Bronchus fibroblast of lung (primary cell): Measurements from ENCODE around the gene FAM83D. TPM values are rescaled to one million over a fixed set of nuclear protein-coding genes. Genes with fewer than 3 reads are reported as not detected.

ENCODE experiments used
- total RNA-seq: library from RNA; depleted of rRNA; stranded (reverse); fragments of >200 nt; gene quantifications from 2 replicates; pipeline ENCODE4 v1.2.3, GENCODE V29; 2015

FAM83D gene
- 39.5 and 40.1 TPM in 2 replicates for total RNA-seq

GRCh38 chr20:38926142-38926933 lies at the start of gene FAM83D:
Gene FAM83D, plus strand, starts transcription at chr20:38926417. Its CDS starts 26 bp downstream, at chr20:38926443.

GRCh38 chr20:38962044-38962927 lies 36.1 kb downstream of the FAM83D start, which contains the start of gene DHX35:
Gene DHX35, plus strand, starts transcription at chr20:38962344. Its CDS starts 24 bp downstream, at chr20:38962368.

Other genes starting within 250 kb of the FAM83D start
- gene SLC32A1, start 201.9 kb upstream of the FAM83D start, total RNA-seq, result not detected in 2 replicates
- 6.2 and 7.7 TPM in 2 replicates for gene ACTR5, start 178.0 kb upstream of the FAM83D start, total RNA-seq
- not detected in 2 replicates for gene PPP1R16B, start 120.7 kb upstream of the FAM83D start, total RNA-seq
- gene DHX35, start 35.9 kb downstream of the FAM83D start, total RNA-seq, result 5.5 and 6.9 TPM in 2 replicates